ENCODE measurements around the gene TTC28. TPM values are rescaled to one million over a fixed set of nuclear protein-coding genes. Genes with fewer than 3 reads are reported as not detected.

The TTC28 gene
- total RNA-seq, 1 donor from 2014 or later = 1.3 TPM

DNA sequence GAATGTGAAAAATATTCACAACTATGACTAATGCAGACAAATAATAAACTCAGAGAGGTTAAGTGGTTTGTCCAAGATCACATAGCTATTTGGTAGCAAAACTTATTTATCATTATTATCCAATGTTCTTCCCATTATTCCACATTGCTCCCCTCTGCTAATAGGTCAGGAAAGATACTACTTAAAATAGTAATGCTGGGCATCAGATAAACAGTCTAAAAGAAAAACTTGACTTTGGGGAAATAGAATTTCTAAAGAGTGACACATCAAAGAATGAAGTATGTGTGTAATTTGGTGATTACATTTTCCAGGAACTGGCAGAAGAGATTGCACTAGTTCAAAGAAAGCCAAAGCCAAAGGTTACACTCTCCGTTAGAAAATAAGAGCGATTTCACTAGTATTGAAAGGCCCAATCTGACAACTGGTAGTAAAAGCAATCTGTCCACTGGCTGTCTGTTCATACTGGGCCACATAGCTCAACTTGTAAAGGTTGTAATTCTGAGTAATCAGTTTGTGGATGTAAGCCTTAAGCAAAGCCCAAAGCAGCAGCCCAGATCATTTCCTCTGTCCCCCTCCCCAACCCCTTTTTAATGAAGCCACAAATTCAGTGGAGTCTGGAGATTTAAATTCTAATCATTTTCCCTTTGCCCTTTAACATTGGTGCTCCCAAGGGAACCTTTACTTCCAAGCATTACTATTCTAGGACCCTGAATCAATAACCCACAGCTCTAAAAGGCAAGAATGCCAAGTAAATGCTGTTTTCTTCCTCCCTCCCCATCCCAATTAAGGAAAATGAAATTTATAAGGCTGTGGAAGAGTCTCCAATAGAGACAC, 283.5 kb downstream of the TTC28 start:
- DNase-seq (ENCODE audit: low read depth) = no peak
- no peaks in the 10 kb centered on the region for H3K27me3 ChIP-seq (ENCODE audit: control insufficient read depth, insufficient read depth, low read length)
- FAIRE-seq = no peak
- no peak for TF ChIP-seq CTCF (IDR thresholded peaks at IDR 0.05; ENCODE audit: insufficient read depth, low read length, severe bottlenecking)
- H3K36me3 ChIP-seq (ENCODE audit: control insufficient read depth, insufficient read depth, low read length) = no peaks in the 10 kb centered on the region
- no peak overlapping the region for H3K4me3 ChIP-seq (ENCODE audit: low read depth, low read length)

GRCh38 chr22:28395520-28395919, 284.1 kb downstream of the TTC28 start:
- Histone ChIP-seq H3K4me3 (ENCODE audit: low read depth, low read length) (no peak overlapping the region), H3K27me3 (ENCODE audit: control insufficient read depth, insufficient read depth, low read length) (no peaks in the 10 kb centered on the region), H3K36me3 (ENCODE audit: control insufficient read depth, insufficient read depth, low read length) (no peaks in the 10 kb centered on the region)
- DNase-seq (ENCODE audit: low read depth) (no peak), FAIRE-seq (no peak)
- TF ChIP-seq CTCF (IDR thresholded peaks at IDR 0.05; ENCODE audit: insufficient read depth, low read length, severe bottlenecking) = no peak

DNA sequence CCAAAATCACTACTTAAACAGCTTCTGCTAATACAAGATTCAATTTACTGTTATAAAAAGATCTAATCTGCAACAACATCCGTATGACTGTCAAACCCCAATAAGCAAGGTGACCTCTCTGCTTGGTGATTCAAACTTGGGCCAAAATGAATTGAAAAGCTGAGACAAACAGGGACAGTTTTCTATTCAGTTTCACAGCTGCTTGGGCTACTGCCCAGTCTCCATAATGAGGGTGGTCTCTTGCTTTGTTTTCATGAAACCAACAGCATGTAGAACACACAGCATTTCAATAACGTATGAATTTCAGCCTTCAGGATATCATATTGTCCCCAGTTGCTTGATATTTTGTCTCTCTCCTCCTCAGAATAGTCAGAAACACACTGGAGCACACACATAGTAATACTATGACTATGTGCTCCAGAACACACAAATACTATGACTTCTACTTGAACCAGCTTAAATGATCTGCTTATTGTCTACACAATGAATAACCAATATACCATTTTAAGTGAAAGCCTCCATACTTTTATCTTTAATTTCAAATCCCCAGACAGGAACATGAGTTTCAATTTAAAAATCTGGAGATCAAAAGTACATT, 285.0 kb downstream of the TTC28 start:
- no peak overlapping the region for H3K4me3 ChIP-seq (ENCODE audit: low read depth, low read length)
- no peak for TF ChIP-seq CTCF (IDR thresholded peaks at IDR 0.05; ENCODE audit: insufficient read depth, low read length, severe bottlenecking)
- FAIRE-seq (no peak), DNase-seq (ENCODE audit: low read depth) (no peak)
- H3K36me3 ChIP-seq (ENCODE audit: control insufficient read depth, insufficient read depth, low read length) = no peaks in the 10 kb centered on the region
- no peaks in the 10 kb centered on the region for H3K27me3 ChIP-seq (ENCODE audit: control insufficient read depth, insufficient read depth, low read length)

DNA sequence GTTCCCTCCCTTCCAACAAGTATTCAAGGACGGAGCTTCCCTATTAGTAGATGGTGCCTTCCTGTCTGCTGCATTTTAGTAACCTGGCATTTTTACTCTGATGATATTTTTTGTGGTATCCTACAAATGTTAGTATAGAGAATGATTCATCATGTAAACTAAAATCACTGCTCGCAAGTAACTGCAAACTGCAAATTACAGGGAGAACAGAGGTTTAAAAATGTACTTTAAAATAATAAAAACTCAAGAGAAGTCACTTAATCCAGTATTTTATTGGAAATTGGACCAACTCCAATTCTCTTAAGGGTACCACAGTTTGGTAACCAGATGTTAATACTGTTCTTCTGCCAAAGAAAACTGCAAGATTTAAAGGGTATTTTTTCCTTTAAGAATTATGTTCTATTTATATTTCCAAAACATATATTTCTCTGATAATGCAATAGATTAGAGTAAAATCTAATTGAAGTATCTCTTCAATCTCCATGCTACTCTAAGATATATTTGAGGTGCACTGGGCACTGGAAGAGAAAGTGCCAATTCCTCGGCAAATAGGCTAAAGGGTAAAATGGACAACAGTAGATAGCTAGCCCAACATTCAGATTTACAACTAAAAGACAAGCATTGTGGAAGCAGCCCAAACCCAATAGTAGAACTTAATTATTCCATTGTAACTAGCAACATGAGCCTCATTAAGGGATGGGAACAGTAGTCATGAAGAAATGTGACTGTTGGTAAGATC, 298.0 kb downstream of the TTC28 start:
- no peak overlapping the region for H3K4me3 ChIP-seq (ENCODE audit: low read depth, low read length)
- no peak for TF ChIP-seq CTCF (IDR thresholded peaks at IDR 0.05; ENCODE audit: insufficient read depth, low read length, severe bottlenecking)
- H3K36me3 ChIP-seq (ENCODE audit: control insufficient read depth, insufficient read depth, low read length) = no peaks in the 10 kb centered on the region
- no peak for DNase-seq (ENCODE audit: low read depth)
- no peaks in the 10 kb centered on the region for H3K27me3 ChIP-seq (ENCODE audit: control insufficient read depth, insufficient read depth, low read length)
- no peak for FAIRE-seq

- Histone ChIP-seq H3K27me3 (ENCODE audit: control insufficient read depth, insufficient read depth, low read length) (no peaks in the 10 kb centered on the region), H3K36me3 (ENCODE audit: control insufficient read depth, insufficient read depth, low read length) (no peaks in the 10 kb centered on the region), H3K4me3 (ENCODE audit: low read depth, low read length) (no peak overlapping the region)
- no peak for TF ChIP-seq CTCF (IDR thresholded peaks at IDR 0.05; ENCODE audit: insufficient read depth, low read length, severe bottlenecking)
- DNase-seq (ENCODE audit: low read depth) = no peak
- FAIRE-seq = no peak
These were observed 299.7 kb downstream of the TTC28 start for GRCh38 chr22:28379951-28380350.

All from bronchial epithelial cell (primary cell).